ENCODE data around the gene PCDHGB5. TPM values are rescaled to one million over a fixed set of nuclear protein-coding genes. Genes with fewer than 3 reads are reported as not detected.

The PCDHGB5 gene
- total RNA-seq, 3 donors from 2014 or later: 3.1 to 9.8 (median 5.6) TPM

GRCh38 chr5:141434006-141434405 is 36.3 kb downstream of the PCDHGB5 start:
- intact Hi-C loops (cut with DNase I, micrococcal nuclease): no loop called here
- Histone ChIP-seq H3K4me3 (no peak overlapping the region), H3K4me1 (ENCODE audit: low read depth) (no peaks in the 10 kb centered on the region), H3K9me3 (peaks cover 86% of the 10 kb centered on the region), H3K36me3 (ENCODE audit: low read depth) (no peaks in the 10 kb centered on the region)
- ATAC-seq: no peak
- TF ChIP-seq CTCF (IDR thresholded peaks at IDR 0.05): no peak
- DNase-seq: no peak

DNA sequence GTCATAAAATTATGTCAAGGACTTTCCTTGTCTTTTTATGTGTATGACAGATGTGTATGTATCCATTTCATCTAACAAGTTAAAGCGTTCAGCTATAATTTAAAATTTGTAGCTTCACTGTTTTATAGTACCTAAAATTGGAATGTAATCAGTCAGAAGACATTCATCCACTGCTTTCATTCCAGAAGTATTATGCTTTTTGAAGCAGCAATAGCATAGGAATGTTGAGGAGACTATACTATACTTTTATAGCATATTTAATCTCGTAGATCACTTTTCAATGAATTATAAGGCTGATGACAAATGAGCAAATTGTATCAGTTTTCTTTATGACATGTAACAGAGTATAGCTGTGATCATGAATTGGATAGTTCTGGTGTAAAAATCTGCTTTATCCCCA is 39.5 kb downstream of the PCDHGB5 start:
- H3K36me3 ChIP-seq (ENCODE audit: low read depth): no peaks in the 10 kb centered on the region
- ATAC-seq: no peak
- TF ChIP-seq CTCF (IDR thresholded peaks at IDR 0.05): no peak
- no peak for DNase-seq
- H3K9me3 ChIP-seq: peaks cover 86% of the 10 kb centered on the region
- H3K4me3 ChIP-seq: no peak overlapping the region
- intact Hi-C loops (cut with DNase I, micrococcal nuclease): no loop called here
- no peaks in the 10 kb centered on the region for H3K4me1 ChIP-seq (ENCODE audit: low read depth)

DNA sequence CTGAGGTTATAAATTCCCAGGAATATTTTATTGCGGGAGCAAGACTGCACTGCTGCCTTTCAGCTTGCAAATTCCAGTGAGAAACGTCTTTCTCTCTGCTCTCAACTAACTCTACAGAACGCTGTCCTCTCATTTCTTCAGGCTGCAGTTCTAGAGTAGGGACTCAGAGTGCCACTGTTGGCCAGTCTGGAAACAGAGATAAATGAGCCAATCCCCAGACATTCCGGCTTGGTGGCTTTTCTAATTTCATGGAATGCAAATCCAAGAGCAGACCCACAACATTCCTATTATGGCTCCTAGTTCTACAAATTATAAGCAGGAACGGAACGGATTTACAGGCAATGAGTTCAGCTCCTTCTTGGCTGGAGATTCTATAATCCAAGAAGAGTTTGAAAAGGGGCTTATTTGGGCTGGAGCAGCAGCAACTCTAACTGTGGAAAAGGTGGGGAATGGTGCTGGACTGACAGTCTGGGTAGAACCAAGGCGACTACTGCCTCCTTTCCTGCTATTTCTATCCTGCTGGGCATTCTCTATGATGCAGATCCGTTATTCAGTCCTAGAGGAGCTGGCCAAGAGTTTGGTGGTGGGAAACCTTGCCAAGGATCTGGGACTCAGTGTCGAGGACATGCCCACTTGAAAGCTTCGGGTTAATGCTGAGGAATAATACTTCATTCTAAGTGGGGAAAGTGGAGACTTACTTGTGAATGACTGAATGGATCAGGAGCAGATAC is 41.8 kb downstream of the PCDHGB5 start:
- intact Hi-C loops (cut with DNase I, micrococcal nuclease): no loop called here
- Histone ChIP-seq H3K4me3 (no peak overlapping the region), H3K4me1 (ENCODE audit: low read depth) (no peaks in the 10 kb centered on the region), H3K9me3 (peaks cover 72% of the 10 kb centered on the region), H3K36me3 (ENCODE audit: low read depth) (no peaks in the 10 kb centered on the region)
- no peak for DNase-seq
- TF ChIP-seq CTCF (IDR thresholded peaks at IDR 0.05): no peak
- no peak for ATAC-seq

DNA sequence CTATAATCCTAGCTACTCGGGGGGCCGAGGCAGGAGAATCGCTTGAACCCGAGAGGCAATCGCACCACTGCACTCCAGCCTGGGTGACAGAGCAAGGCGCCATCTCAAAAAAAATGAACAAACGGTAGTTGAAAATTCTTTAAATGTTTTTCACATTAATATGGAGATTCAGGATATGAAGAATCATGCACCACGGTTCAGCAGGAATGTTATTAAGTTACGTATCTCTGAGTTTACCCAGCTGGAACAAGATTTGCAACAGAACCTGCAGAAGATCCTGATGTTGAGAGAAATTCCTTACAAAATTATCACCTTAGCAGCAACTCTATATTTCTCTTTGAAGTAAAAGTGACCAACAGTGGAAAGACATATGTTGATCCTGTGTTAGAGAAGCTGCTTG is 42.6 kb downstream of the PCDHGB5 start:
- Histone ChIP-seq H3K4me1 (ENCODE audit: low read depth) (no peaks in the 10 kb centered on the region), H3K9me3 (peaks cover 74% of the 10 kb centered on the region), H3K36me3 (ENCODE audit: low read depth) (no peaks in the 10 kb centered on the region), H3K4me3 (no peak overlapping the region)
- no peak for ATAC-seq
- no peak for TF ChIP-seq CTCF (IDR thresholded peaks at IDR 0.05)
- intact Hi-C loops (cut with DNase I, micrococcal nuclease): no loop called here
- no peak for DNase-seq

DNA sequence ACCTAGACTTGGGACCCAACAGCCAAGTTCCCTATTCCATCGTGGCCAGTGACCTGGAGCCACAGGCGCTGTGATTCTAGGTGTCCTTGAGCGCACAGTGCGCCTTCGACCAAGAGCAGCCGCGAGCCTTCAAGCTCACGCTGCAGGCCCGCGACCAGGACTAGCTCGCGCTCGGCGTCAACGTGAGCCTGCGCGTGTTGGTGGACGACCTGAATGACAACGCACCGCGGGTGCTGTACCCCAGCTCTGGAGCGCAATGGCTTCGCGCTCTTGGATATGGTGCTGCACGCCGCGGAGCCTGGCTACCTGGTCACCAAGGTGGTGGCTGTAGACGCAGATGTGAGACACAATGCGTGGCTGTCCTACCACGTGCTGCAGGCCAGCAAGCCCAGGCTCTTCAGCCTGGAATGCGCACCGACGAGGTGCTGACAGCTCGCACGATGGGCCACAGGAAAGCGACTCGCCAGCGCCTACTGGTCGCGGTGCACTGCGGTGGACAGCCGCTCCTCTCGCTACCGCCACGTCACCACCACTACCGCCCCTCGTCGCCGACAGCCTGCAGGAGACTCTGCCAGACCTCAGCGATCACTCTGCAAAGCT is 43.9 kb downstream of the PCDHGB5 start:
- H3K4me1 ChIP-seq (ENCODE audit: low read depth): no peaks in the 10 kb centered on the region
- intact Hi-C loops (cut with DNase I, micrococcal nuclease): no loop called here
- H3K9me3 ChIP-seq: peaks cover 66% of the 10 kb centered on the region
- no peaks in the 10 kb centered on the region for H3K36me3 ChIP-seq (ENCODE audit: low read depth)
- no peak for ATAC-seq
- H3K4me3 ChIP-seq: no peak overlapping the region
- TF ChIP-seq CTCF (IDR thresholded peaks at IDR 0.05): no peak
- no peak for DNase-seq

Other genes starting within 250 kb of the PCDHGB5 start
- gene PCDHB6, start 247.9 kb upstream of the PCDHGB5 start, total RNA-seq: under 1 TPM; 0.24 to 0.60 (median 0.29) TPM
- 1 to 10 TPM in 1 of 3 donors, under 1 TPM in 1, not detected in 1; 0.55 to 2.5 TPM for gene PCDHB7, start 225.3 kb upstream of the PCDHGB5 start, total RNA-seq
- gene PCDHB8, start 220.2 kb upstream of the PCDHGB5 start, total RNA-seq: 1 to 10 TPM in 1 of 3 donors, under 1 TPM in 2; 0.12 to 2.1 (median 0.72) TPM
- 1 to 10 TPM in 1 of 3 donors, under 1 TPM in 2; 0.49 to 3.4 (median 0.89) TPM for gene PCDHB16, start 215.6 kb upstream of the PCDHGB5 start, total RNA-seq
- gene PCDHB9, start 210.8 kb upstream of the PCDHGB5 start, total RNA-seq: 1 to 10 TPM in 1 of 3 donors, under 1 TPM in 2; 0.26 to 2.4 (median 0.70) TPM
- 1 to 10 TPM in 1 of 3 donors, under 1 TPM in 2; 0.35 to 4.9 (median 0.60) TPM for gene PCDHB10, start 205.6 kb upstream of the PCDHGB5 start, total RNA-seq
- 1 to 10 TPM in 2 of 3 donors, under 1 TPM in 1; 0.55 to 5.8 (median 1.3) TPM for gene PCDHB11, start 198.3 kb upstream of the PCDHGB5 start, total RNA-seq
- 1 to 10 TPM in 1 of 3 donors, under 1 TPM in 2; 0.52 to 3.9 (median 0.67) TPM for gene PCDHB12, start 189.2 kb upstream of the PCDHGB5 start, total RNA-seq
- 1 to 10 TPM; 1.2 to 4.3 (median 1.9) TPM for gene PCDHB13, start 184.0 kb upstream of the PCDHGB5 start, total RNA-seq
- 1 to 10 TPM in 2 of 3 donors, under 1 TPM in 1; 0.98 to 6.1 (median 2.0) TPM for gene PCDHB14, start 174.6 kb upstream of the PCDHGB5 start, total RNA-seq
- 1 to 10 TPM in 2 of 3 donors, under 1 TPM in 1; 0.69 to 4.3 (median 1.2) TPM for gene PCDHB15, start 152.6 kb upstream of the PCDHGB5 start, total RNA-seq
- gene SLC25A2, start 93.9 kb upstream of the PCDHGB5 start, total RNA-seq: 1 to 10 TPM; 1.2 to 1.7 (median 1.5) TPM
- gene TAF7, start 77.2 kb upstream of the PCDHGB5 start, total RNA-seq: 10 to 100 TPM; 52.6 to 70.4 (median 56.9) TPM
- gene PCDHGA1, start 67.4 kb upstream of the PCDHGB5 start, total RNA-seq: 1 to 10 TPM in 1 of 3 donors, under 1 TPM in 2; 0.35 to 1.6 (median 0.43) TPM
- gene PCDHGA2, start 59.2 kb upstream of the PCDHGB5 start, total RNA-seq: 1 to 10 TPM in 1 of 3 donors, under 1 TPM in 2; 0.41 to 3.8 (median 0.51) TPM
- 1 to 10 TPM in 1 of 3 donors, under 1 TPM in 2; 0.24 to 2.2 (median 0.43) TPM for gene PCDHGA3, start 54.1 kb upstream of the PCDHGB5 start, total RNA-seq
- gene PCDHGB1, start 47.8 kb upstream of the PCDHGB5 start, total RNA-seq: 1 to 10 TPM; 1.0 to 4.1 (median 1.2) TPM
- 1 to 10 TPM in 2 of 3 donors, under 1 TPM in 1; 0.90 to 4.6 (median 1.2) TPM for gene PCDHGA4, start 42.9 kb upstream of the PCDHGB5 start, total RNA-seq
- gene PCDHGB2, start 38.0 kb upstream of the PCDHGB5 start, total RNA-seq: 1 to 10 TPM; 1.5 to 5.7 (median 2.8) TPM
- gene PCDHGA5, start 33.8 kb upstream of the PCDHGB5 start, total RNA-seq: 1 to 10 TPM; 1.2 to 4.2 (median 1.2) TPM
- 1 to 10 TPM; 2.0 to 6.3 (median 2.0) TPM for gene PCDHGB3, start 27.7 kb upstream of the PCDHGB5 start, total RNA-seq
- gene PCDHGA6, start 24.1 kb upstream of the PCDHGB5 start, total RNA-seq: 1 to 10 TPM; 1.6 to 6.7 (median 1.9) TPM
- 1 to 10 TPM; 1.0 to 5.6 (median 1.7) TPM for gene PCDHGA7, start 15.2 kb upstream of the PCDHGB5 start, total RNA-seq
- 1 to 10 TPM in 2 of 3 donors, under 1 TPM in 1; 0.65 to 5.3 (median 1.2) TPM for gene PCDHGB4, start 10.2 kb upstream of the PCDHGB5 start, total RNA-seq
- 1 to 10 TPM in 1 of 3 donors, under 1 TPM in 2; 0.78 to 3.8 (median 0.87) TPM for gene PCDHGA8, start 5.3 kb upstream of the PCDHGB5 start, total RNA-seq
- 1 to 10 TPM; 2.6 to 6.7 (median 3.2) TPM for gene PCDHGA9, start 4.8 kb downstream of the PCDHGB5 start, total RNA-seq
- 1 to 10 TPM; 2.3 to 8.5 (median 2.8) TPM for gene PCDHGB6, start 10.1 kb downstream of the PCDHGB5 start, total RNA-seq
- gene PCDHGA10, start 15.0 kb downstream of the PCDHGB5 start, total RNA-seq: 1 to 10 TPM; 3.5 to 6.1 (median 4.7) TPM
- gene PCDHGB7, start 19.7 kb downstream of the PCDHGB5 start, total RNA-seq: 10 to 100 TPM in 1 of 3 donors, 1 to 10 TPM in 2; 4.2 to 17.9 (median 4.5) TPM
- gene PCDHGA11, start 23.1 kb downstream of the PCDHGB5 start, total RNA-seq: 1 to 10 TPM; 1.8 to 5.6 (median 2.6) TPM
- gene PCDHGA12, start 32.6 kb downstream of the PCDHGB5 start, total RNA-seq: 1 to 10 TPM; 2.6 to 5.5 (median 3.0) TPM
- gene PCDHGC3, start 78.0 kb downstream of the PCDHGB5 start, total RNA-seq: 10 to 100 TPM; 12.1 to 50.5 (median 24.5) TPM
- gene PCDHGC4, start 87.1 kb downstream of the PCDHGB5 start, total RNA-seq: 1 to 10 TPM in 2 of 3 donors, under 1 TPM in 1; 0.75 to 2.6 (median 1.6) TPM
- 1 to 10 TPM in 1 of 3 donors, under 1 TPM in 2; 0.61 to 2.6 (median 0.89) TPM for gene PCDHGC5, start 91.1 kb downstream of the PCDHGB5 start, total RNA-seq
- gene DIAPH1, start 221.1 kb downstream of the PCDHGB5 start, total RNA-seq: 10 to 100 TPM; 53.3 to 87.7 (median 82.7) TPM
- gene HDAC3, start 238.9 kb downstream of the PCDHGB5 start, total RNA-seq: 10 to 100 TPM; 45.1 to 47.0 (median 45.8) TPM
- gene RELL2, start 239.1 kb downstream of the PCDHGB5 start, total RNA-seq: 1 to 10 TPM; 2.3 to 3.9 (median 3.3) TPM